Stomach smooth muscle (tissue), 2 donors: ENCODE results near the gene ENOX2.

Source experiments
- H3K27ac ChIP-seq: one replicate; pipeline ENCODE4 v1.7.0; 2013; ENCODE audit warnings: mild to moderate bottlenecking, low read length, inconsistent platforms
- H3K27me3 ChIP-seq, 2 donors: one replicate each; pipeline ENCODE4 v1.7.0; 2013; ENCODE audit warnings: low read length in 2 of 2; ENCODE audit not compliant: insufficient read depth in 2 of 2, control insufficient read depth in 1 of 2
- H3K36me3 ChIP-seq, 2 donors: one replicate each; pipeline ENCODE4 v1.7.0; 2013; ENCODE audit warnings: low read length in 2 of 2; ENCODE audit not compliant: control insufficient read depth in 2 of 2, insufficient read depth in 2 of 2
- H3K4me1 ChIP-seq: one replicate; pipeline ENCODE4 v1.7.0; 2013; ENCODE audit warnings: low read length; ENCODE audit not compliant: control insufficient read depth, insufficient read depth
- H3K4me3 ChIP-seq, 2 donors: one replicate each; pipeline ENCODE4 v1.7.0; 2013; ENCODE audit warnings: low read length in 2 of 2
- H3K9ac ChIP-seq, 2 donors: one replicate each; pipeline ENCODE4 v1.7.0; 2013; ENCODE audit warnings: low read length in 2 of 2, mild to moderate bottlenecking in 1 of 2
- H3K9me3 ChIP-seq, 2 donors: one replicate each; pipeline ENCODE4 v1.7.0; 2013; ENCODE audit warnings: low read length in 2 of 2; ENCODE audit not compliant: control insufficient read depth in 2 of 2
- donor health status: healthy.
- donor health status: Pancreatic carcinoma.

The ENOX2 gene

GRCh38 chrX:130756233-130756632 is 146.8 kb downstream of the ENOX2 start:
- Histone ChIP-seq H3K36me3 (no peaks in the 10 kb centered on the region), H3K27ac (no peak overlapping the region), H3K27me3 (peaks cover 0 to 2% of the 10 kb centered on the region in 2 donors), H3K9ac (no peak overlapping the region), H3K4me1 (no peaks in the 10 kb centered on the region), H3K9me3 (no peaks in the 10 kb centered on the region), H3K4me3 (no peak overlapping the region)

- Histone ChIP-seq H3K4me1 (no peaks in the 10 kb centered on the region), H3K9me3 (no peaks in the 10 kb centered on the region), H3K36me3 (no peaks in the 10 kb centered on the region), H3K9ac (no peak overlapping the region), H3K27me3 (peaks cover 0 to 2% of the 10 kb centered on the region in 2 donors), H3K4me3 (no peak overlapping the region), H3K27ac (no peak overlapping the region)
These were observed 148.7 kb downstream of the ENOX2 start for GRCh38 chrX:130754353-130754752.

- Histone ChIP-seq H3K36me3 (no peaks in the 10 kb centered on the region), H3K9me3 (no peaks in the 10 kb centered on the region), H3K27me3 (no peaks in the 10 kb centered on the region), H3K27ac (no peak overlapping the region), H3K9ac (no peak overlapping the region), H3K4me3 (no peak overlapping the region), H3K4me1 (no peaks in the 10 kb centered on the region)
These were observed 156.2 kb downstream of the ENOX2 start for GRCh38 chrX:130746709-130747342.

DNA sequence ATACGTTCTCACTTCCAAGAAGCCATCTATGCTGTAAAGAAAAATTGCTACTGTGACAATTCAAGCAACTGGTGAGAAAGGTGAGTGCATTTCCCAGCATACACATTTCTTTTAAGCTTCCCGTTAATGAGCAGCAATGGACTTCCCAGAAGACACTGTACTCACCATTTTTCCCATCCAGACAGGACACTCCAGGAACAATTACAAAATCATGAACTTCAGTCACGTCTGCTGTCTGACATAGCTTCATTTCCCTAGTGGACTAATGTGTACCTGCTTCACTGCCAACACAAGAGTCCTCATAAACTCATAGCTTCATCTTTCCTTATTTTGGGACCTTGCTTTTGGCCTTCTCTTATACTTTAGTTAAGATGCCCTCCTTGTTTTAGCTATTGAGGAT is 156.9 kb downstream of the ENOX2 start:
- Histone ChIP-seq H3K27ac (no peak overlapping the region), H3K4me3 (no peak overlapping the region), H3K36me3 (no peaks in the 10 kb centered on the region), H3K4me1 (no peaks in the 10 kb centered on the region), H3K9me3 (no peaks in the 10 kb centered on the region), H3K9ac (no peak overlapping the region), H3K27me3 (no peaks in the 10 kb centered on the region)

DNA sequence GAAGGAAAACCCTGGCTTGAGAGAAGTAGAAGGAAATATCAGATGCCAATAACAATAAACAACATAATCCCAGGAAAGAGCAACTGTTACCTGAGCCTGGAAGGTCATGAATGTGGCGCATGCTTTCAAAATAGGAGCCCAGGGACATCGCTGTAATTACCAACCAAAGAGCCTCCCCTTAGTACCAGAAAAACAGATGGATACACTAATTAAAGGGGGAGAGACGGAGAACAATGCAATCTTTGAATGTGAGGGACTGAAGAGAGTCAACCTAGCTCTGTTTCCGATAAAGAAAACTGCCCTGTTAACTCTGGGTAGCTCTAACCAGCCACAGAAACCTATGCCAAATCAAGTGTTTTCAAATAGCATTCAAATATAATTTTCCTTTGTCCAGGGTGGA is 161.4 kb downstream of the ENOX2 start:
- H3K9ac ChIP-seq, result no peak overlapping the region
- H3K4me3 ChIP-seq, result no peak overlapping the region
- no peaks in the 10 kb centered on the region for H3K36me3 ChIP-seq
- no peaks in the 10 kb centered on the region for H3K4me1 ChIP-seq
- H3K27ac ChIP-seq, result no peak overlapping the region
- no peaks in the 10 kb centered on the region for H3K9me3 ChIP-seq
- no peaks in the 10 kb centered on the region for H3K27me3 ChIP-seq

- Histone ChIP-seq H3K36me3 (no peaks in the 10 kb centered on the region), H3K4me1 (no peaks in the 10 kb centered on the region), H3K9me3 (no peaks in the 10 kb centered on the region), H3K9ac (no peak overlapping the region), H3K4me3 (no peak overlapping the region), H3K27me3 (no peaks in the 10 kb centered on the region), H3K27ac (no peak overlapping the region)
These were observed 161.9 kb downstream of the ENOX2 start for GRCh38 chrX:130741151-130741550.

DNA sequence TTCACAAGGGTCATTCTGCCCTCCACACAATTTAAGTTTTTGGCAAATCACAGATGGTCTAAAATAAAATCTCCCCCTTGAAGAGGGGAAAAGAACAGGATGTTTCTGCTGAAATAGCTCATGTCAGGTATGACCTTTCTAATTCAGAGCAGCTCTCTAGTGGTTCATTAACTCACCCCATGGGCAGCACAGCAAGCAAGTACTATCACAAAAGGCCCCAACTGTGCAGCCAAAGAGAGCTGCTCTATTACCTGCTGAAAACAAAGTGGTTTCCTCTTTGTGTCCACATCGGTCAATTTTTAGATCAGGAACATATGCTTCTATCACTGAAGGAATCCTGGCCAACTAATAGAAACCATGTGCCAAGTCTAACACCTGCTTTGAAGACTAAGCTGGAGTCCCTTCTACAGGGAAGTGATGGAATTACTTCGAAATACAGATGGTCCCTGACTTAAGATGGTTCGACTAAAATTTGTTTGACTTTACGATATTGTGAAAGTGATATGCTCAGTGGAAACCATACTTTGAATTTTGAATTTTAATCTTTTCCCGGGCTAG is 164.3 kb downstream of the ENOX2 start:
- Histone ChIP-seq H3K36me3 (no peaks in the 10 kb centered on the region), H3K27me3 (no peaks in the 10 kb centered on the region), H3K9ac (no peak overlapping the region), H3K4me1 (no peaks in the 10 kb centered on the region), H3K27ac (no peak overlapping the region), H3K4me3 (no peak overlapping the region), H3K9me3 (no peaks in the 10 kb centered on the region)

- H3K4me1 ChIP-seq, result no peaks in the 10 kb centered on the region
- no peaks in the 10 kb centered on the region for H3K27me3 ChIP-seq
- no peak overlapping the region for H3K9ac ChIP-seq
- no peak overlapping the region for H3K4me3 ChIP-seq
- no peaks in the 10 kb centered on the region for H3K36me3 ChIP-seq
- no peak overlapping the region for H3K27ac ChIP-seq
- H3K9me3 ChIP-seq, result peaks cover 0 to 3% of the 10 kb centered on the region in 2 donors
These were observed 168.3 kb downstream of the ENOX2 start for GRCh38 chrX:130734713-130735112.

DNA sequence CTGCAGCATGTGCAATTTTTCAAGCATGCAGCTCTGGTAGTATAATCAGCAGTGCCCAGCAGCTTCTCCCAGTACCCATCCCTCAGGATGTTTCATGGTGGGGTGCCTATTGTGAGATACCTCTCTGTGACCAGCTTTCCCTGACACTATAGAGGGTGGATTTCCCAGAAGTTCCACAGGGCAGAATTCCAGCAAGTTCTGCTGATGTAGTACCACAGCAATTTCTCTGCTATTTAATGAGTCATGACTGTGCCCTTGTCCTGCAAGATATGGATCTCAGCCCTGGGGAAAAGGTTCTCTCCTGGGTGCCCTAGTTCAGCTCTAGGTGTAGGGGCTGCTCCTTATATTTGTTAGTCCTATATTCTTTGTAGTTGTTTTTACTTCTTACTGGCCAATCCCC is 174.8 kb downstream of the ENOX2 start:
- Histone ChIP-seq H3K27ac (no peak overlapping the region), H3K27me3 (no peaks in the 10 kb centered on the region), H3K36me3 (no peaks in the 10 kb centered on the region), H3K4me1 (no peaks in the 10 kb centered on the region), H3K9ac (no peak overlapping the region), H3K9me3 (peaks cover 3 to 5% of the 10 kb centered on the region in 2 donors), H3K4me3 (no peak overlapping the region)

- H3K4me3 ChIP-seq, result no peak overlapping the region
- no peaks in the 10 kb centered on the region for H3K4me1 ChIP-seq
- H3K9me3 ChIP-seq, result peaks cover 0 to 5% of the 10 kb centered on the region in 2 donors
- H3K27ac ChIP-seq, result no peak overlapping the region
- H3K27me3 ChIP-seq, result no peaks in the 10 kb centered on the region
- H3K9ac ChIP-seq, result no peak overlapping the region
- no peaks in the 10 kb centered on the region for H3K36me3 ChIP-seq
These were observed 176.3 kb downstream of the ENOX2 start for GRCh38 chrX:130726661-130727060.

DNA sequence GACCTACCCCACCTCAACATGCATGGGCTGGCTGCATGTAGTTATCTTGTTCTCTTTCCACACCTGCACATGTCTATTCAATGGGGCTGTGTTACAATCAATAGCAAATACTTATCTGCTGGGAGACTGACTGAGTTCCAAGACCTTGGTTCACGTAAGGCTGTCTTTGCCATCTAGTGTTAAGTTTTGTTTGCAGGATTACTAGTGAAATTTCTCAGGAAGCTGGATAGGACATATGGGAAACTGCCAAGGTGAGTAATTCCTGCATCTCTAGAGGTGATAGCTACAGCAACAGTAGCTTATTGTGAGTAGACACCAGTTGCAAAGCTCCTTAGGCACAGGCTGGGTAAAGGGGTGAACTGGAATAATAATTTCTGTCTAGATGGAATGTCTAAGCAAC is 177.5 kb downstream of the ENOX2 start:
- Histone ChIP-seq H3K27ac (no peak overlapping the region), H3K4me3 (no peak overlapping the region), H3K9me3 (peaks cover 0 to 5% of the 10 kb centered on the region in 2 donors), H3K36me3 (no peaks in the 10 kb centered on the region), H3K4me1 (no peaks in the 10 kb centered on the region), H3K9ac (no peak overlapping the region), H3K27me3 (no peaks in the 10 kb centered on the region)
